NCI-H82 (cell line): ENCODE data around the gene FER1L5.

Experiments
- DNase-seq: peaks from one replicate; lab custom pipeline; 2025; lab: John Stamatoyannopoulos, UW

The FER1L5 gene

DNA sequence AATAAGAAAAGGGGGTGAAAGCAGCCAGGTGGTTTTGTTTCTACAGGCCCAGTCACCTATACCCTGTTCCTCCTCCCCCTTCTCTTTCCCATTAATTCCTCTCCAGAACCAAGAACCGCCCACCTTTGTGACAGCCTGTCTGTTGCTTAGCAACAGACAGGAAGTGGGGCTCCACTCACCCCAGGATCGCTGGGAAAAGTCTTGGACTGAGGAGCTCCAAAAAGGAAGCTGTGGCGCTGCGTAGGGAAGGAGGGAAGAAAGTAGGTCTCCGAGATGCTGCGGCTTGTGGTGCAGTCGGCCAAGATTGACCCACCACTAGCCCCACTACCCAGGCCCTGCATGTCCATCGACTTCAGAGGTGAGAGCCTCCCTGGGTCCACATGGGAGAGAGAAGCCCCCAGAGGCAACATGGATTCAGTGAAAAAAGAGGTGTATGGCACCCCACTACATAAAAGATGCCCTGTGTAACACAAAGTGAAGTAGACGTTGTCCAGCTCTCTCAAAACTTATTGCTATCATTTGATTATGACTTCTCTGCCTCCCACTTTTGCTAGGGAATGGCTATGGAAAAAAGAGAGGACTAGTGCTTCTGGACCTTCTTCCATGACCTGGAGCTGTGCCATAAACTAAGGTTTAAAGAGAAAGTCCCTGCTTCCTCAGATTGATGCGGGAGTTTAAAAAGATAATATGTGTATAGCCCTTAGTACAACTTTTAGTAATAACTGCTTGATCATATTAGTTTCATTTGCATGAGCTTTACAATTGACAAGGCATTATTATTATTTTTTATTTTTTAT, at the start of gene FER1L5:
TSS of gene FER1L5 (plus strand) at position 201 of the 797 bp plus-strand sequence. CDS start at position 274, 73 bp downstream.
- DNase-seq, result peak; percentile 59

DNA sequence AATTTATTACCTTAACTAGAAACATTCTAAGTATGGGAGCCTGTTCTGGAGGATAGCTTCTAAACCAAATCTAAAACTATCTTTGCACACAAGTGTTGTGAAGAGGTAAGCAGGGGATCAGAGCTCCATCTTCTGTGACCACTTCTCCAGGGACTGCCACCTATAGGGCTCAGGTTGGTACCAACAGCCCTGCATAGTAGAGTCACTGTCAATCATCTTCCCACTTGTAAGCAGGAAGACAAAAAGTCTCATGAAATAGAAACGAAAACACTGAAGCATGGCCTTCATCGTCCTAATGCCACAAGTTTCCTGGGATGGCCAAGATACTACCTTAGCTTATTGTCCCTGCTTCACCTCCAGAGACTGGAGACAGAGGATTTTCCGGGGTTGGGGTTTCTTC, 48.3 kb upstream of the FER1L5 start:
- DNase-seq, result no peak

DNA sequence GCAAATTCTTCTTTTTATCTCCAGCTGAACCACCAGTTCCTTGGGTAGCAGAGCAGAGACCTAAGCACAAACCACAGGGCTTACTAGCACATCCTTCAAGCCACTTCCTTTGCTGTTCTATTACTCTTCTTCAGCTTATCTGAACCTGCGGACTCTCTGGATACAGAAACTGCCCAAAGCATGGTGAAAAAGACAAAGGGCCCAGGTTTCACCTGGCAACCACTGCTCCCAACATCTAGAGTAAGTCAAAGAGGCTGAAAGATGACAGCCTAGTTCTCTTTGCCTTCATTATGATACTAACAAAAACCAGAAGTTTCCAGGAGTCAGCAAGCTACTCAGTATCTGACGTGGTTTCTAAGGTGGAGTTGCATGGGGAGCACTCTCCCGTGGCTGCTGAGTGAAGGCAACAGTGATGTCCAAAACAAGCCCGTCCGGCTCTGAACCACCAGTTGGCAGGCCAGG, 47.8 kb upstream of the FER1L5 start:
- DNase-seq, result no peak

DNA sequence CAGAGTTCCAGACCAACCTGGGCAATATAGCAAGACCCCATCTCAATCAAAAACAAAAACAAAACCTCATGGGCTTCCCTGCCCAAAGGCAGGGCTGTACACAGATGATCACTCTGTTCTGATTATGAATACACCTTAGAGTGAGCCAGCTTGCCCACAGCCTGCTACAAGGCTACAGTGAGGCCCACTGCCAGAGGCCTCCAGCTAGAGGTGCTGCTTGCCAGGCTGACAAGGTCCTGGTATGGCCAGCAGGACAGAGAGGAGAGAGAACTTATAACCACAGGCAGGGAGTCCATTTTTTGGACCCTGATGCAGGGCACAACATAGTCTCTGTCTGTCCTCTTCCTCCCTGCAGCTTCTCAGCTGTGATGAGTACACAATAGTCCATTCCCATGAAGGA, 46.0 kb upstream of the FER1L5 start:
- DNase-seq, result no peak

DNA sequence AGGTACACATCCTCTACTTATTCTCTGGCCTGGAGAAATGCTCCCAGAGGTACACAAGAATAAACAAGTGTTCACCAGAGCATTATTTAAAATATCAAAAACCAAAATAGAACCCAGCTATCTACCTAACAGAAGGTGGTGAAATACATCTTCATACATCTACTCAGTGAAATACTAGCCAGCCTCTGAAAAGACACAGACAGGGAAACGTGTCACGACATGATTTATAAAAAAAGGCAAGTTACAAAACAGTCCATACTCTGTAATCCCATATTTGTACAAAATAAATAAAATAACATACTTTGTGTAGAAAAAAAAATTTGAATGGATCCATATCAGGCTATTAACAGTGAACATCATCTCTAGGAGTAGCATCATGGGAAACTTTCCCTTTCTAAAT, 42.6 kb upstream of the FER1L5 start:
- DNase-seq, result no peak

DNA sequence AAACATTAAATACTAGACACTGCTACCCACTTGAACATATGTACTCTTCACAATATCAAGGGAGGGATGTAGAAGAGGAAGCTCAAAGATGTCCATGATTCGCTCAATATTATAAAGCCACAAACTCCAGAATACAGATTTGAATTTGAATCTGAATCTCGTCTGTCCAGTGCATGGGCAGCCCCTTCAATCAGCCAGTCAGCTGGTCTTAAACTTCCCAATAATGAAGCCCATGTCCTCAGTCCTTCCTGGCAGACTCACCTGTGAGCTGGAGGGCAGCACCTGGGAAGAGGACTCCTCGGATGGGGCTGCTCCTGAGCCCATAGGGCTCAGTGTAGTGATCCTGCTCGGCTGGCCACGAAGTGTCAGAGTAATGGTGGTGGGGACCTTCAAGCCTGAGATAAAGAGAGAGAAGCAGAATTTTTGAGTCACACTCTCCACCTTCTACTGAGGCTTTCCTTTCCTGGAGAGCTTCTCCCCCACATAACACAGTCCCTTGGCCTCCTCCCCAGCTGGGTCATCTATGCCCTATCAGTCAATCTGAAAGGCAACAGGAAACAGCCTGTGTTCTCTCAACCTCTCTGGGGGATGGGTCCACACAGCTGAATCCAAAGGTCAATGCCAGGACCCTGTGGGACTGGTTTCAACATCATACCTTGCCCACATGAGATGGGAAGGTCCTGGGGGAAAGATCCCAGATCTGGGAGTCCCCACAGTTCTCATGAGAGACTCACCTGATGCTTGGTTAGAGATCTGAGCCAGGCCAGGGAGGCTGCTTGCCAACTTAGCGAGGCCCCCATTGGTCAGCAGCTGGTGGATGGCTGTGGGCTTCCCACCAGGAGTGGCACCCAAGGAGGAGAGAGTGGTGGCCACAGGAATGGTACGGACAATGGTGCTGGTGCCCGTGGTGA, 40.9 kb upstream of the FER1L5 start:
- DNase-seq, result no peak

DNA sequence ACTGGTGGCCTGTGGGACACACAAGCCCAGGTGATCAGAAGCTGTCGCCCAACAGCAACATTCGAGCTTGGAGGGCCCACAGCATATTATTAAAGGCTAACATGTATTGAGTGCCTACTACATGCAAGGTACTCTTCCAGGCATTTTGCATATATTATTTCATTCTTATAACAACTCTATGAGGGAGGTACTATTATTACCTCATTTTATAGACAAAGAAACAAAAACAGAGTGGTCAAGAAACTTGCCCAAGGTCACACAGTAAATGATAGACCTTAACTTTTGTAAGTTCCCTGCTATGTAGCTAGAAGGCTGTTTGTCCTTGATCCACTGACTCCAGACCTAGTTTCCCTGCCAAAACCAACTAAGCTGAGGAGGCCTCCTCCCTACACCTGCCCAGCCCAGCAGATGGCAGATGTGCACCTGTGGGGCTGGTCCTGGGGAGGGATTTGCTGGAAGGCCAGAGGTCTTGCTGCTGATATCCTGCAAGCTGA, 40.2 kb upstream of the FER1L5 start:
- DNase-seq, result no peak

DNA sequence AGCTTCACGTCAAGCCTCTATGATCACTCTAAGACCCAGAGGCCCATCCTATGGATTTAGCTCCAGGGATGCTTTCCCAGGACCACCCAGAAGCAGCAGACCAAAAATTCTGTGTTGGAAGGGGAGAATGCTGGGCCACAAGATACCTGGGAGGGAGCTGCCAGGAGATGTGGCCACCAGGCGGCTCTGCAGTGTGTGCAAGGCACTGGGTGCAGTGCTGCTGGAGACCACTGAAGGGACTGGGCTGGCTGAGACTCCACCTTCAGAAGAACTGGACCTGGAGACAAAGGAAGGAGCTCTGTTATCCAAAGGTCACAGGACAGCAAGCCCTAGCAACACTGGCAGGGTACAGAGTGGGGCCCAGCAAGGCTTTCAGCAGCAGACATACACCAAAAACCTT, 38.5 kb upstream of the FER1L5 start:
- DNase-seq, result no peak

DNA sequence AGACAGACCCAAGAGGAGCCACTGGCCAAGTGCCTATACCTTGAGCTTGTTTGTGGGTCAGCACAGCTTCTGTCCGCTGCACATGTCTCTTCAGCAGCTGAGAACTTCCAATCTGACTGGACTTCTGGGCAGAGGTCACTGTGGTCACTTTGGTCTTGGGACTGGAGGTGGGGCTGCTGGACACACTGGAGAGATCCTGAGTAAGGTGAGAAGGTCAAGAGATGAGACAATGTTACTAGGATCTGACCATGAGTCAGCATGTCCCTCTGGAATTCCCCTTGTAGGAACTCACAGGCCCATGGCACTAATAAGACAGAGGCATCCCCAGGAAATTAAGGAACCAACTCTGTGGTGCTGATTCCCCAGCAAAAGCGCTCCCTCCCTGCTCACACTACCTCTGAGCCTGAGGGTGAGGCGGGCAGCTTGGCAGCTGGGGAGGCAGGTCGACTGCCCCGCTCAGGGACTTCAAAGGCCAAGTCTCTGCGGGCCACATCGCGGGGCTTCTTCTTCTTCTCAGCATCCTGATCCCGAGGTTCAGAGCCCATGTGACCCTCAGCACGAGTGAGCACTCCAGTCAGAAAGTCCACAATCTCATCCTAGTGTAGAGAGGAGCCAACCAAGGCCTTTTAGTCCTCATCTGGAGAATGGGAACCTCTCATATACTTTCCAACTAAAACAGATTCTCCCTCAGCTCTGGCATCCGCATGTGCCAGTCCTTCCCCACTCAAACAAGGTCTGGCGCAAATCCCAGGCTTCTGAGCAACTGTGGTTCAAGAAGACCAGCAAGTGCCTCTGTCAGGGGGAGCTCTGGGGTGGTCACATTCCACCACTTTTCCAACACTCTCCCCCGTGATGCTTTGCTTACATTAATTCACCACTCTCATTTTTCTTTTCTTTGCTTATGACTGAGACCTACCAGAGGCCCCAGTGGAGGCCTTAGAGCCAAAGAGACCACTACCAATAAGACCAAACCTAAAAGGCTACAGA, 33.8 kb upstream of the FER1L5 start:
- no peak for DNase-seq

DNA sequence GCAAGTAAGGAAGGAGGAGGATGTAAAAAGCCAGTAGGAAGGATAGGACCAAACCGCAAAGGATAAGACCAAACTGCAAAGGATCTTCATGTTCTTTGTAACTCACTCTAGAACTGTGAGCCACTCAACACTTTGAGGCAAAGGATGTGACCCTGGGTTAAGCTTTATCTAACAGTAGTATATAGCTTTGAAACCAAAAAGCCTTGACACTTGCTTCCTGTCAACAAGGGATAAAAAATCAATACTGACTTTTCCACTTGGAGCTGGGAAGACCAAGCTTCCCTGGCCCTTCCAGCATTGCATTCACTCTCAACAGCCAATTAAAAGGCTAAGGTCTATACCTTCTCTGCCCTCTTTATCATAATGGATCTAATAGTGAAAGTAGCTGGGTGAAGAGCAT, 26.4 kb upstream of the FER1L5 start:
- no peak for DNase-seq

DNA sequence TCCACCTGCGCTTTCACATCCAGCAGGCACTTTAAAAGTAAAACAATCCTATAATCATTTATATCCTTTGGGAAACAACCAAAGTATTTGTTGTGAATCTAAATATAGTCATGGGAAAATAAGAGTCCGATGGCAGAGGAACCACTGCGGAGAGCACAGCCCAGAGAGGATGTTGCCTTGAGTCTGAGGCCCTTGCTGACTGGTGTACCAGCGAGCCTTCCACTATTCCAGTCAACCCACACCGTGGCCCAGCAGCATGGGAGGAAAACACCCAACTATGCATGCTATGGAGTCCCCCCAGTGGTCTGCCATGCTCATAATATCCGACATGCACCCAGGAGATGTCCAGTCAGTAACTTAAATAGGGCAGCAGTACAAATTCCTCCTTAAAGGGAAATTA, 26.0 kb upstream of the FER1L5 start:
- DNase-seq, result no peak

DNA sequence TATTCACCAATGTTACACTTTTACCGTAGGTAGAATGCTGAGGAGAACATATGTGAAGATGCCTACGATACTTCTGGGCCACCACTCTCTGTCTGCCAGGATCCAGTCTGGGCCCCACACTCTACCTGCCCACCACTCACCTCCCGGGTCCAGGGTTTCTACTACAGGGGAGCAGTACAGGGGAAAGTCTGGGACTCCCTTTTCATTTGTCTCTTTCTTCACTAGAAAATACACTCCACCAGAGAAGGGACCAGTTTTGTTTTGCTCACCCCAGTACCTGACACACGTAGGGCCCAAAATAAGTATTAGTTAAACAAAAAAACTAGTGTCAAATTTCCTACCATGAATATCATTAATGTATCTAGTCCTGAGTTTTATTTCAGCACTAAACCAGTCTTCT, 25.6 kb upstream of the FER1L5 start:
- DNase-seq, result no peak

DNA sequence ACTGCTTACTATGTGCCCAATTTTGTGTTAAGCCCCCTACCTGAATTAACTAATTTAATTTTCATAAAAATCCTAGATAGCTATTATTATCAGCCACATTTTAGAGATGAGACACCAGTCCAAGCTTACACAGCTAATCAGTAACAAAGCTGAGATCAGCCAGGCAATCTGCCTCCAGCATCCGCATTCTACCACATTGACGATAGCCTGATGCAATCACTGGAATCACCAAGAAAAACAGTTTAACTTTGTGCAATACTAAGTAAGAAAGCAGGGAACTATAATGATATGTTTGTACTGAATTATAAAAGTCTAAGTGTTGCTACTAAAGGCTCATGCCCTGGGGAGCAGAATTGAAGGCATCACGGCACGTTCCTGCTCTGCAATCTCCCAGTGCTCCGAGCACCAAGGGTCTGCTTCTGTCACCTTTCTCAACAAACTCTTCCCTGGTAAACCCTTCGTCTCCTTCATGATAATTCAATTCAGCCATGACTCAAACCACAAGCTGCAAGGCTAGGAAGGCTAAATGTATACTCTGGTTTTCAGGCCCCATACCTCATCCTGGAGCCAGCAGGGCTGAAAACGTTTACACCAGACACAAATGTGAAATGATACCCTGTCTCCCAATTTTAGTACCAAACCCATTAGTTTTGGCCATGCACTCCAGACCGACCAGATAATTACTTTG, 23.8 kb upstream of the FER1L5 start:
- DNase-seq, result no peak

DNA sequence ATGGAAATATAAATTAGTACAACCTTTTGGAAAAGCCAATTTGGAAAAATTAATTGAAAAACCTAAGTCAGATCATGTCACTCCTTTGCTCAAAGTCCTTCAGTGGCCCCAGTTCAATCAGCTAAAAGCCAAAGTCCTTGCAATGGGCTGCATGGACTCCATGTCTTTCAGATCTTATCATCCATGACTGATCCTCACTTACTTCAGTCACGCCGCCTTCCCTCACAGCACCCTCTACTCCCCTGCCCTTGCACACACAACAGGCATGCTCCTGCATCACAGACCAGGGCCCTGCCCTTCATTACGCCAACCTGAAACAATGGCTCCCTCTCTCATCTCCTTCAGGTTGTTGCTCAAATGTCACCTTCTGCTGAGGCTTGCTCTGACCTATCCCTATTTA, 20.0 kb upstream of the FER1L5 start:
- no peak for DNase-seq

DNA sequence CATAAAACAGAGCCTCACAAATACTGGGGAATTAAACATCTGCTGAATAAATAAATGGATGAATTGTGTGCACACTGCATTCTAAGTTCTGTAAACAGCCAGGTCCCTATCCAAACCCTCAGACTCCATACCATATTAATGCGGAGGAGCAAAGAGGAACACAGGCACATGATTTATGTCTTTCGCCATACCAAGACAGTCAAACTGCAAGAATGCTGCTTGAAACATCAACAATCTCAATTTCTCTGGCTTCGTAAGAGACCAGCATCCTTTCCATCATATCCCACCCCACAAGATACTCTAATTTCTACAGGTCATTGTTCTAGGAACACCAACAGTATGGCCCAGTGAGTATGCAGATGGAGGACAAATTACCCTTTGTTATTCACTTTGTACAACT, 19.4 kb upstream of the FER1L5 start:
- no peak for DNase-seq

DNA sequence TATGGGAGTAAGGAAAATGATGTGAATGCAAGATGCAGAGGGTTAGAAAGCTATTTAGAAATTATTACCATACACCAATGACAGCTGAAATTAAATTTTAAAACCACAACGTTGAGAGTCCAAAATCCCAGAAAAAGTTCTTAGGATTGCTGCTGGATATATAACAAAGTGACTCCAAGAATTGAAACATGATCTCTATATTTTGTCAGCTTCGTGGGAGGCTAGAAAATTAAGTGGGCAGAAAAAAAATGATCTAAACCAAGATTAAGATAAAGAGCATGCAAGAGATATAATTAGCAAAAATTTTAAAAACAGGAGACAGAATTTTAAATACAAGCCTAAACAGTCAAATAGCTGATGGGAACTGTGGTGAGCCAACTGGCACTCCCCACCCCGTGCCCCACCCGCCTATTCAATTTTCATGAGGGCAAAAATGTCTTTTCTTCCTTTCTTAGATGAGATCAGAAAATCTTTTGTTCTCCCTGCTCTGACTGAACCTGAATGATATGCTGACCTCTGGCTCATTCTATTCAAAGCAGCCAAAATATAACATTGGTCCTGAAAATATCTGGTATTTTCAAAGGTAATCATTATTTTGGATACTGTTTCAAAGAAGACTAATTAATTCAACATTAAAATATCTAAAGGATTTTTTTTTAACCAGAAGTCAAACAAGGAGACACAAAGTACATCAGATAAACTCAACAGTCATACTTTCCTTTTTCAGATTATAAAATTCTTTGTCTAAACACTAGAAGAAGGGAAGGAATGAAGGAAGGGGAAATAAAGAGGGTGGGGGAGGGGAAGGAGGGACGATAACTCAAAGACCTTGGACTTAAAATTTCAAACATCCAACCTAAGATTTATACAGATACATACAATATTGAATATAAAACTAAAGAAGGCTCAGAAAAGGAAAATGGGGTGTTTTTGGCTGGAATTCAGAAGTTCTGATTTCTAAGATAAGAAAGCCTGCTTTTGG, 16.7 kb upstream of the FER1L5 start:
- no peak for DNase-seq

DNA sequence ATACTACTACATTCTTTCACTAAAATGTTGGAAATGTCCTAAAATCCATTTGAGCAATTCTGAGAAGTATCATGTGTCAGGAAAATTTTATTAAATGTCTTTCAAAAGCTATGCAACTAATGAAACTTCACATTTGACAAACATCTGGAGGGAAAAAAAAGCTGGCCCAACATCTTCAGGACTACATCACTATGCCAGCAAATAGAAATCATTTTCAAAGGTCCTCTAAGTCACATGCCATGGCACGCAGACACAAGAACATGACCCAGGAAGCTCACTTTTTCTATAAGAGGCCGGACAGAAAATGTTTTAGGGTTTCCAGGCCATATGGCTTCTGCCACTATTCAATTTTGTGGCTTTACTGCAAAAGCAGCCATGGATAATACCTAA, 16.0 kb upstream of the FER1L5 start:
- no peak for DNase-seq

DNA sequence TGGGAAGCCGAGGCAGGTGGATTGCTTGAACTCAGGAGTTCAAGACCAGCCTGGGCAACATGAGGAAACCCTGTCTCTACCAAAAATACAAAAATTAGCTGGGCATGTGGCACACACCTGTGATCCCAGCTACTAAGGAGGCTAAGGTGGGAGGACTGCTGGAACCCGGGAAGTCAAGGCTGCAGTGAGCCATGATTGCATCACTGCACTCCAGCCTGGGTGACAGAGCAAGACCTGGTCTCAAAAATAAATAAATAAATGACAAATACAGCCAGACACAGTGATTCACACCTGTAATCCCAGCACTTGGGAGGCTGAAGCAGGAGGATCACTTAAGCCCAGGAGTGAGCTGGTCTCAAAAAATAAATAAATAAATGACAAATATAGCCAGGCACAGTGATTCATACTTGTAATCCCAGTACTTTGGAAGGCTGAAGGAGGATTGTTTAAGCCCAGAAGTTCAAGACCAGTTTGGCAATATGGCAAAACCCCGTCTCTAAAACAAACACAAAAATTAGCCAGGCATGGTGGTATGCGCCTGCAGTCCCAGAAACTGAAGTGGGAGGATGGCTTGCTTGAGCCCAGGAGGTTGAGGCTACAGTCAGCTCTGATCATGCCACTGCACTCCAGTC, 10.6 kb upstream of the FER1L5 start:
- no peak for DNase-seq

DNA sequence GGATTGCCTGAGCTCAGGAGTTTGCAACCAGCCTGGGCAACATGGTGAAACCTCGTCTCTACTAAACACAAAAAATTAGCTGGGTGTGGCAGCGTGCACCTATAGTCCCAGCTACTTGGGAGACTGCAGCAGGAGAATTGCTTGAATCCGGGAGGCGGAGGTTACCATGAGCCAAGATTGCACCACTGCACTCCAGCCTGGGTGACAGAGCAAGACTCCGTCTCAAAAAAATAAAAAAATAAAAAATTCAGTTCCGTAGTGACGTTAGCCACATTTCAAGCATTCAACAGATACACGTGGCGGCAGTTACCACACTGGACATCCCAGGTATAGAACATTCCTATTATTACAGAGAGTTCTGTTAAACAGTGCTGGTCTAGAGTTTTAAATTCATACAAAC, 8.9 kb upstream of the FER1L5 start:
- no peak for DNase-seq
